Measurements from ENCODE around the gene TPGS1.

TPGS1 gene

GRCh38 chr19:542173-542866, 35.0 kb downstream of the TPGS1 start:
- no peak for DNase-seq

GRCh38 chr19:543910-544608, 36.8 kb downstream of the TPGS1 start, which contains the start of gene GZMM:
GZMM (plus strand) TSS chr19:544053; CDS start chr19:544072, 19 bp downstream.
- DNase-seq, result no peak

DNA sequence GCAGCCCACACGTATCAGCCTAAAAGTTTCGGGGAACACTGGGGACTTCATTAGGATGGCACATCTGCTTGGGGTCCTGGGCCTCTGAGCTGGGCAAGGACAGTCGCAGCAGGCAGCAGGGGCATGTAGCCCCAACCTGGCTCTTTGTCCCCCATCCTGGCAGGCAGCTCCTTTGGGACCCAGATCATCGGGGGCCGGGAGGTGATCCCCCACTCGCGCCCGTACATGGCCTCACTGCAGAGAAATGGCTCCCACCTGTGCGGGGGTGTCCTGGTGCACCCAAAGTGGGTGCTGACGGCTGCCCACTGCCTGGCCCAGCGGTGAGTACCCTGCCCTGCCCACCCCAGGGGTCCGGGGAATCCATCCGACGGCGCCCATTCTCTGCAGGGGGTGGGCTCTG, 39.8 kb downstream of the TPGS1 start:
- DNase-seq, result no peak

DNA sequence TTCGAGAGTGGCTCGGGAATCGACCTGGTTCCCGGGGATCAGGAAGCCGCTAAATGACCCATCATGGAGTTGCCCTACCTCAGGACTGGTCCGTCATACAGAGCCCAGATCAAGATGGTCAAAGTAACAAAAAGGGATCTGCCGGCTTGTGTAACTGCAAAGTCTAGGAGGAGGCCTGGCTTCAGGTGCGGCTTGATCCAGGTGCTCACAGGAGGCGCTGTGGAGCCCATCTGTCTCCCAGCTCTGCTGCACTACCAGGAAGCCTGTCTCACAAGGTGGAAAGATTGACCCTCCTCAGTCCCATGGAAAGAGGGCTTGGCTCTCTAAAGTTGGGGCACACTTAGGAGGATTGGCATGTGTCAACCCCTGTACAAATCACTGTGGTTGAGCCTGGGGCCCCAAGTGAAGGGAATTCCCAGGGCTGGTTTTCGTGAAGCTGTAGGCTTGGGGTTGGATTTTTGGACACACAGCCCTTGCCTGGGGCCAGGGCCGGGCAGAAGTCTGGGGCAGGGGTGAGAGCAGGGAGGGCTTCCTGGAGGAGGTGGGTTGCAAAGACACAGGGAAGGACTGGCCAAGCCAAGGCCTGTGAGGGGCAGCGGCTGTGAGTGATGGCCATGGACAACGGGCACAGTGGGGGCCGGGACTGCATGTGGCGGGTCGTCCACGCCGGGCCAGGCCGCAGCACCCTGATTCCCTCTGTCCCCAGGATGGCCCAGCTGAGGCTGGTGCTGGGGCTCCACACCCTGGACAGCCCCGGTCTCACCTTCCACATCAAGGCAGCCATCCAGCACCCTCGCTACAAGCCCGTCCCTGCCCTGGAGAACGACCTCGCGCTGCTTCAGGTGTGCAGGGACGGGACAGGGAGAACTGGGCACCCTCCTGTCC, 40.8 kb downstream of the TPGS1 start:
- no peak for DNase-seq

DNA sequence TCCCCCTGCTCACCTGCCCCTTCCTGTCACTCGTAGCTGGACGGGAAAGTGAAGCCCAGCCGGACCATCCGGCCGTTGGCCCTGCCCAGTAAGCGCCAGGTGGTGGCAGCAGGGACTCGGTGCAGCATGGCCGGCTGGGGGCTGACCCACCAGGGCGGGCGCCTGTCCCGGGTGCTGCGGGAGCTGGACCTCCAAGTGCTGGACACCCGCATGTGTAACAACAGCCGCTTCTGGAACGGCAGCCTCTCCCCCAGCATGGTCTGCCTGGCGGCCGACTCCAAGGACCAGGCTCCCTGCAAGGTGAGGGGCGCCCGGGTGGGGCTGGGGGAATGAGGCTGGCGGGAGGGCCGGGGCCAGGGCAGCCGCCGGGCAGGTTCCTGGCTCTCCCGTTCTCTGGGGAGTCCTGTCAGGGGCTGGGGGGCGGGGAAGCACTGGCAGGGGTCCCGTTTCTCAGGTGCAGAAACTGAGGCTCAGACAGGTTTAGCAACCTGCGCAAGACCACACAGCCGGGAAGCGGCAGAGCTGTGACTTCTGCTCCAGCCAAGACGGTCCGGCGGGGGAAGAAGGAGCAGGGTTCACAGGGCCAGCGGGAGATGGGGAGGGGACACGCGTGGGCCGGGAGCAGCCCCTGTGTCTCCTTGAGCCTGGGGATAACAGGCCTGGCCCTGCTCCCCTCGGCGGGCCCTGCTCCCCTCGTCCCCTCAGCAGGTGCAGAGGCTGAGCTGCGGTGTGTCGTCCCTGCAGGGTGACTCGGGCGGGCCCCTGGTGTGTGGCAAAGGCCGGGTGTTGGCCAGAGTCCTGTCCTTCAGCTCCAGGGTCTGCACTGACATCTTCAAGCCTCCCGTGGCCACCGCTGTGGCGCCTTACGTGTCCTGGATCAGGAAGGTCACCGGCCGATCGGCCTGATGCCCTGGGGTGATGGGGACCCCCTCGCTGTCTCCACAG, 41.9 kb downstream of the TPGS1 start:
- no peak for DNase-seq

DNA sequence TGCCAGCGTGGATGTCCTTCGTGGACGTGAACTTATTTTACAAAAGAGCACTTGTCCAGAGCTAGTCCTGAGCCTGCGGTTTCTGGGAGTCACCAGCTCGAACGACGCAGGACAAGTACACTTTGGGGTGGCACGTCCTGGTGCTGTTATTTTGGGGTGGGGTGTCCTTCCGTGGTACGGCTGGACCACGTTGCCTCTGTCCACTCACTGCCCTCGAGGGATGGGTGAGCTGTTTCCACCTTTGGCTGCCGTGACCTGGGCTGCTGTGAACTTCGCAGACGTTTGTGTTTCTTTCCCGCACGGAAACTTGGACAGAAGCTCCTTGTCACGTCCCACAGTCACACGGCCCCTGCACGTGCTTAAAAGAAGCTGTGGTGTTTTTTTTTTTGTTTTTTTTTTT, 47.5 kb downstream of the TPGS1 start:
- no peak for DNase-seq

DNA sequence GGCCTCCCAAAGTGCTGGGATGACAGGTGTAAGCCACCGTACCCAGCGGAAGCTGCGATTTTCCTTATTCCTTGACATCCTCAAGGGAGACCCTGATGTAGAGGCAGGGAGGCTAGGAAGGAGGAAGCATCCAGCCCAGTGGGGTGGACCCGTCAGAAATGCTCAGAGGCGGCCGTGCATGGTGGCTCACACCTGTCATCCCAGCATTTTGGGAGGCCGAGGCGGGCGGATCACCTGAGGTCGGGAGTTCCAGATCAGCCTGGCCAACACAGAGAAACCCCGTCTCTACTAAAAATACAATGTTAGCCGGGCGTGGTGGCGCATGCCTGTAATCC, 48.1 kb downstream of the TPGS1 start:
- DNase-seq, result no peak

DNA sequence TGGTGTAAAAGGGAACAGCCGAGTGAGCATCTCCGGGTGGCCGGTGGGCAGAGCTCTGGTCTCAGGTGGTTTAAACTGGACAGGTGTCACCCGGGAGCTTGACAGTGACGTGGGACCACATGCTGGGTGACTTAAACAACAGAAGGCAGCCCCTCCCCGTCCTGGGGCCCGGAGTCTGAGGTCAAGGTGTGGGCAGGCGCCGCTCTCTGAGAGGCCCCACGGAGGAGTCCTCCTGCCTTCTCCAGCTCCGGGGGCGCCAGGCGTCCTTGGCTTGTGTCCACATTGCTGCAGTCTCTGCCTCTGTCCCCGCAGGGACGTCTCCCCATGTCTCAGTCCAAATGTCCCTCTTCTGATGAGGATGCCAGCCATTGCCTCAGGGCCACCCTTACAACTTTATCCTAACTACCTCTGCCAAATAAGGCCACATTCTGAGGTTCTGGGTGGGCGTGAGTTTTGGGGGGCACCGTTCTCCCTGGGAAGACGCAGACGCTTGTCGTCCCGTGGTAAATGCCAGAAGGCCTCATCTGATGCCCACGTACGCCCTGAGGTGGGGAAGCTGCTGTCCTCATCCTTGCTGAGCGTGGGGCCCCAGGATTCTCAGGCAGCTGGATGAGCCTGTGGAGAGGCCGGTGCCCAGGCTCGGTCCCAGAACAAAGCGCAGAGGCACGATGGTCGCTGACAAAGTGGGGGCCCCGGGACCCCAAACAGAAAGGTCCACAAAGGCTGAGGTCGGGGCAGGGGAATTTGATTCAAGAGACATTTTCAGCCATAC, 49.5 kb downstream of the TPGS1 start:
- DNase-seq, result no peak

- no peak for DNase-seq
These were observed 51.6 kb downstream of the TPGS1 start for GRCh38 chr19:558770-559439.

DNA sequence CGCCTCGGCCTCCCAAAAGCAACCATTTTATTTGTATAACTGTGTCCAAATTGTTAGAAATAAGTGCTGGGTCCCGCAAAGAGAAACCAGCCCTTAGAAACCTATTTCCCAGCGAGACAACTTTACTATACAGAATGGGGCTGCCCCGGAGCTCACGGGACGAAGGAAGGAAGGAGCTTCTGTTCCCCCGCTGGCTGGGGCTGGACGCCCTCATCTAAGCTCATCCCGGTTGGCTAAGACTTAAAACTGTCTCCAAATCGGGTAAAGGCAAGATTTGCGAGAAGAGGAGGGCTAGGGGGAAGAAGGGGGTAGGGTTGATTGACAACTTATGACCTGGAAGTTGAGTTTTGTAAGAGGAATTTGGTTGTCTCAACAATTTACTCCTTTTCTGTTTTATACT, 52.8 kb downstream of the TPGS1 start:
- no peak for DNase-seq

DNA sequence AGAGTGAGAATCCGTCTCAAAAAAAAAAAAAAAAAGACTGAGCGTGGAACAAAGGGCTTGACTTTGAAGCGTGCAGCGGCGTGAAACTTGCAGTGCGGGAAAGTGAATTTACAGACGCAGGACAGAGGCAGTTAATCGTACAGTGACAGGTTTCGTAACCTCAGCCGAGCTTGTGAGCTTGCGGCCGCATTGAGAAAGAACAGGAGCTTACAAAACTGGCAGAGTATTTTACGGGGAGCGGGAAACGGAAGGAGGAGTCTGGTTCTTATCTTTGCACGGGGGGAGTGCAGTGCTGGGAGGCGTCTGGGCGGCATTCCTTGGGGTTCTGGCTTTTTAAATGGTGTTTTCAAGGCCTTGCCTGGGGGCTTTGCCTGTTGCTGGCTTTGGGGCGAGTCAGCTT, 59.1 kb downstream of the TPGS1 start:
- no peak for DNase-seq

- no peak for DNase-seq
These were observed 59.5 kb downstream of the TPGS1 start for GRCh38 chr19:566844-567243.

GRCh38 chr19:567296-567900, 60.1 kb downstream of the TPGS1 start:
- no peak for DNase-seq

Measured in NCI-H510A treated with DMSO at 0.1 percent for 48 hours (cell line).